Measurements from ENCODE around the gene VCP. TPM values are rescaled to one million over a fixed set of nuclear protein-coding genes. Genes with fewer than 3 reads are reported as not detected.
"Not testable (repeated sequence)": the region's sequence is repeated elsewhere in the genome, so short reads cannot be mapped to it uniquely, and the experiment has no call there.

The VCP gene
- total RNA-seq, 2 donors from 2014 or later, result 171 to 234 TPM

- DNase-seq (no peak), ATAC-seq (peak in 1 of 2 donors; percentile 33)
- intact Hi-C loops (cut with DNase I), result loop anchor here in 1 of 2 donors (10.0 kb wide), 1 partner anchor 137 kb away; no protein-coding TSS in a partner anchor
These were observed 30.3 kb downstream of the VCP start for GRCh38 chr9:35042081-35042604.

- intact Hi-C loops (cut with DNase I), result no loop called here
- ATAC-seq, result peak; percentile 80 to 94
- peak; percentile 84 for DNase-seq
These were observed 36.3 kb downstream of the VCP start for GRCh38 chr9:35035851-35036701.

- no peak for DNase-seq
- intact Hi-C loops (cut with DNase I), result no loop called here
- no peak for ATAC-seq
These were observed 39.3 kb downstream of the VCP start for GRCh38 chr9:35033101-35033500.

DNA sequence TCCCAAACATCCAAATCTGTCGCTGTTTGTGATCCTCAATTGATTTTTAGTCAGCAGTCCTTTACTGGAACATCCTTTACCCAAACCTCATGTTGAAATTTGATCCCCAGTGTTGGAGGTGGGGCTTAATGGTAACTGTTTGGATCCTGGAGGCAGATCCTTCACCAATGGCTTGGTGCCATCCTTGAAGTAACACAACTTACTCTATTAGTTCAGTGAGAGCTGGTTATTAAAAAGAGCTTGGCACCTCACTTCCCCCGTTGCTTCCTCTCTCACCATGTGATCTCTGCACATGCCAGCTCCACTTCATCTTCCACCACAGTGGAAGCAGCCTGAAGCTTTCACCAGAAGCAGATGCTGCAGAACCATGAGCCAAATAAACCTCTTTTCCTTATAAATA is 42.6 kb downstream of the VCP start:
- intact Hi-C loops (cut with DNase I), result no loop called here
- no peak for DNase-seq
- peak; percentile 10 to 55 for ATAC-seq

DNA sequence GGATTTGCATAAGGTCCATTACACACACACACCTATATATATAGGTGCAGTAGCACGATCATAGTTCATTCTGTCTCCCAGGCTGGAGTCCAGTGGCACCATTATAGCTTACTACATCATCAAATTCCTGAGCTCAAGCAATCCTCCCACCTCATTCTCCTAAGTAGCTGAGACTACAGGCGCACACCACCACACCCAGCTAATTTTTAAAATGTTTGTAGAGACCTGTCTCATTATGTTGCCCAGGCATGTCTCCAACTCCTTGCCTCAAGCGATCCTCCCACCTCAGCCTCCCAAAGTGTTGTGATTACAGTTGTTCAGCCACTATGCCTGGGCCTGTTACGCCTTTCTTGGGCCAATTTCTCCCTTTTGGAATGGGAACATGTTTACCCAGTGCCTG is 43.2 kb downstream of the VCP start:
- intact Hi-C loops (cut with DNase I), result no loop called here
- DNase-seq (no peak), ATAC-seq (no peak)

DNA sequence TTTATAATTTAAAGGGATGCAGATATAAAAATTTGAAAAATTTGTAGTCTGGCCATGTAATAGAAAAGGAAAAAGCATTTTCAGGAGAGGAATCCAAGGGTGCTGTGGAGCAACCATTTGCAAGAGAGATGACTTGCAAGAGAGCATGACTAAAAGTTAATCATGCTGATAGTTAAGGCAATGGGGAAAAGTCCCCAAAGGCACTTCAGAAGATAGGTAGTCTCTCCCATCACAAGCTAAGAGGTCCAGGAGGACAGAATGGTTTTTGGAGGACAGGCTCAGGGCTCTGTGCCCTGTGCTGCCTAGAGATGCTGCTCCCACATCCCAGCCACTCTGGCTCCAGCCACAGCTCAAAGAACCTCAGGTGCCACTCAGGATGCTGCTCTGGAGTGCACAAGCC is 44.1 kb downstream of the VCP start:
- no peak for ATAC-seq
- intact Hi-C loops (cut with DNase I), result no loop called here
- DNase-seq, result no peak

GRCh38 chr9:35027860-35028259 is 44.6 kb downstream of the VCP start:
- intact Hi-C loops (cut with DNase I), result no loop called here
- ATAC-seq, result no peak
- DNase-seq, result no peak

DNA sequence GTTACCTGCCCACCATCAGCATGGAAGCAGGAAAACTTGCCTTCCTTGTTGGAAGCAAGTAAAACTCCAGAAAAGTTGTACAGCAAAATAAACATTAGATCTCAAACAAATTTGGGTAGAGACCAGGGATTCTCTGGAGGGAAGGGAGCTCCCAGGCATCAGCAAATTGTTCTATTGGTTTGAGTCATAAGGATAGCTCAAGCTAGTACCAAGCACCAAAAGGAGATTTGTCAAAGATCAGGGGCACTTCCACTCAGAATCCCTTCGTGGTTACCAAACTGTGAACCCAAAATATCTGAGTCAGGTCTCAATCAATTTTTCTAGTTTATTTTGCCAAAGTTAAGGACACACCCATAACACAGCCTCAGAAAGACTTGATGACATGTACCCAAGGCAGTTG is 45.1 kb downstream of the VCP start:
- intact Hi-C loops (cut with DNase I), result no loop called here
- DNase-seq (no peak), ATAC-seq (peak in 1 of 2 donors; percentile 67)

GRCh38 chr9:35026671-35027070 is 45.8 kb downstream of the VCP start:
- intact Hi-C loops (cut with DNase I), result no loop called here
- DNase-seq, result no peak
- peak in 1 of 2 donors; percentile 22 for ATAC-seq

GRCh38 chr9:35023443-35023842 is 49.0 kb downstream of the VCP start:
- intact Hi-C loops (cut with DNase I); DNase-seq; ATAC-seq: not testable (repeated sequence)

DNA sequence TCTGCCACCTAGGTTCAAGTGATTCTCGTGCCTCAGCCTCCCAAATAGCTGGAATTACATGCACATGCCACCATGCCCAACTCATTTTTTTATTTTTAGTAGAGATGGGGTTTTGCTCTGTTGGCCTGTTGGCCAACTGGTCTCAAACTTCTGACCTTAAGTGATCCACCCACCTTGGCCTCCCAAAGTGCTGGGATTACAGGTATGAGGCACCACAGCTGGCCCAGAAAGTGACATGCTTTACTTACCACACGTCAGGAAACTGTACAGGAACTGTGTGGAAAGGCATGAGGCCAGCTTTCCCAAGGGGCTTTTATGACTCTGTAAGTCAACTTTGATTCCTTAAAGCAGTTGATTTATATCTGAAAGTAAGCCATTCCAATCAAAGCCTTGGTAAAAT is 57.9 kb downstream of the VCP start:
- no peak for DNase-seq
- no peak for ATAC-seq
- intact Hi-C loops (cut with DNase I), result no loop called here

DNA sequence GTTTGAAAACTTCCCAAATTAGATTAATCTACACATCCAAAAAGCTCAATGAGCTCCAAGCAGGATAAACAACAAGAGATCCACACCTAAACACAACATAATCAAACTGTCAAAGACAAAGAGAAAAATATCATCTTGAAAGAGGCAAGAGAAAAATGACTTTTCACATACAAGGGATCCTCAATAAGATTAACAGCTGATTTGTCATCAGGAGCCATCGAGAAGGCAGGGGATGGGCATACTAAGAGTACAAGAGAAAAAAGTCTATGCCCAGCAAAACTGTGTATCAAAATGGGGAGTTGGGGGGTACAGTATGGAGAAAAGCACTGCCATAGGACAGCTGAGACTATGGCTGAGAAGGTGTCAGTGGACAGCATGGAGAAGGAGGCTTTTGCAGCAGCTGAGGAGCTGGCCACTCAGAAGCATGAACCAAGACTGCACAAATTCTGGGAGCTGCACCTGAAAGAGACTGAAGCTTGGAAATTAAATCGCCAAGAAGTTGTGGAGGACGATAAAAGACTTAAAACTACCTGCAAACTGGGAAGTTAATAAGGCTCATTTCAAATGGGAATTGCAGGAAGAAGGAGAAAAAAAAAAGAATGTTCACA is 62.0 kb downstream of the VCP start:
- ATAC-seq (no peak), DNase-seq (no peak)
- intact Hi-C loops (cut with DNase I), result no loop called here

Other genes with a start within 250 kb of the VCP start
- gene PHF24, start 114.3 kb downstream of the VCP start, total RNA-seq, result under 1 TPM; 0.32 to 0.47 TPM
- gene DNAJB5, start 82.9 kb downstream of the VCP start, total RNA-seq, result 10 to 100 TPM; 31.2 to 67.7 TPM
- gene FANCG, start 7.3 kb upstream of the VCP start, total RNA-seq, result 1 to 10 TPM; 3.7 to 8.2 TPM
- 10 to 100 TPM; 10.9 to 11.5 TPM for gene PIGO, start 24.0 kb upstream of the VCP start, total RNA-seq
- gene STOML2, start 30.5 kb upstream of the VCP start, total RNA-seq, result 10 to 100 TPM; 95.7 to 97.4 TPM
- 10 to 100 TPM; 13.6 to 17.9 TPM for gene ATOSB, start 43.2 kb upstream of the VCP start, total RNA-seq
- 10 to 100 TPM; 17.8 to 23.0 TPM for gene UNC13B, start 89.4 kb upstream of the VCP start, total RNA-seq